ENCODE measurements around the gene KRTAP12-4.

- TF ChIP-seq CTCF (IDR thresholded peaks at IDR 0.05), result no peak
- no peak for TF ChIP-seq EP300 (IDR thresholded peaks at IDR 0.05)
- no peak for TF ChIP-seq POLR2AphosphoS5 (IDR thresholded peaks at IDR 0.05)
- no peak for TF ChIP-seq POLR2A (IDR thresholded peaks at IDR 0.05)
Measured at GRCh38 chr21:44636209-44637017, 18.0 kb downstream of the KRTAP12-4 start.
